Stimulated activated CD4-positive, alpha-beta T cell treated with anti-CD3 and anti-CD28 coated beads, TNF-alpha, amount 100 ng/mL, for 24 hours (primary cell): Measurements from ENCODE around the gene ZNF280B.
"Not testable (repeated sequence)": the region's sequence is repeated elsewhere in the genome, so short reads cannot be mapped to it uniquely, and the experiment has no call there.

Experiments
- DNase-seq, 3 experiments: peaks; one replicate each; pipeline ENCODE4 v3.0.0-alpha.2; 2020; ENCODE audit warnings: low read depth in 3 of 3

The ZNF280B gene

DNA sequence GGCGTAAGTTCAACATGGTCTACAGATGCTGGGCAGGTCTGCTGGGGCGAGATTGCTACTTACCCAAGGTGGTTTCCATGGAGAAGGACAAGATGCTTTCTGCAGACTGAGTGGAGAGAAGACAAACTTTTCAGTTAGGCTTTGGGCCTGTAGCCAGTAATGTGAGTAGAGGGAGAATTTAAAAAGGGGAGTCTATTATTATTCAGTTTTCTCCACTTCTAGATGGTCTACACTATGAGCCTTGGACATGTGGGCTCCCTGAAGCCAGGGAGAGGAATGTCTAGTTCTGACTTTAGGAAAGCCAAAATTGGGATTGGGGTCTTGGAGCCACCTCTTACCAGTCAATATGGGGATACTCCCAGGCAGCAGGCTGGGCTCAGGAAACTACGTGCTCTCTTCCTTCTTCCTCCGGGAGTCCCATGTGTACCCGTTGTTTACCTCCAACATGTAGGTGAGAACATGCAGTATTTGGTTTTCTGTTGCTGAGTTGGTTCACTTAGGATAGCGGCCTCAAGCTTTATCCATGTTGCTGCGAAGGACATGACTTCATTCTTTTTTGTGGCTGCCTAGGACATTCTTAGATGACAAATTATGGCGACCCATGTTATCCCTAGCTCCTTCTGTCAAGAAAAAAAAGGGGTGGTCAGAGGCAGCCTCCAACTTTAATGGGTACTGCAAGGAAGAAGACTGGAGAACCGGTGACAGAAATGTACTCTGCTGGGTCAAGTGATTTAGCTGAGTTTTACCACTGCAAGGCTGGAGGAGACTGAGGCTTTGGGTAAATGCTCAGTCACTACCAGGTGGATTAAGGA lies 26.3 kb upstream of the ZNF280B start:
- DNase-seq: no peak

- no peak for DNase-seq
These were observed 25.3 kb upstream of the ZNF280B start for GRCh38 chr22:22533863-22534262.

- no peak for DNase-seq
These were observed 24.9 kb upstream of the ZNF280B start for GRCh38 chr22:22533417-22533816.

- not testable (repeated sequence) for DNase-seq
These were observed 24.1 kb upstream of the ZNF280B start for GRCh38 chr22:22532547-22533071.

DNA sequence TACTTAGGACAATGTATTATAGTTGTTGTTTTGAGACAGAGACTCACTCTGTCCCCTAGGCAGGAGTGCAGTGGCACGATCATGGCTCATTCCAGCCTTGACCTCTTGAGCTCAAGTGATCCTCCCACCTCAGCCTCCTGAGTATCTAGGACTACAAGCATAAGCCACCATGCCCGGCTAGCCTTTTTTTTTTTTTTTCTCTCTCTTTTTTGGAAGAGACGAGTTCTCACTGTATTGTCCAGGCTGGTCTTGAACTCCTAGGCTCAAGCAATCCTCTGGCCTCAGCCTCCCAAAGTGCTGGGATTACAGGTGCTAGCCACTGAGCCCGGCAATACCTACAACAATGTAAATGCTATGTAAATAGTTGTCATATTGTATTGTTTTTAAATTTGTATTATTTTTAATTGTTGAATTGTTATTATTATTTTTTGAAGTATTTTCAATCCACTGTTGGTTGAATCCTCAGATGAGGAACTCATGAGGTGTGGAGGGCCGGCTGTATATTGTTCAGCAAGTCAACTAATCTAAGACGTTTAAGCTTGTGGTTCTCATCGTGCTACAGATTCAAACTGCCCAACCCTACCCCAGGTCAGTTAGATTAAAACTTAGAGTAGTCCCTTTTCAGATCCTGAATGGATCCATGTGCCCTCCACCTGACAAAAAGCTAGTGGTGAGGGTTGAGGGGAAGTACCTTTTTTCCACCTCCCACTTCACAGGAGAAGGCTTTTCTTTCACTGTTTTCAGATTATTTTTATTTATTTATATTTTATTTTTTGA lies 23.4 kb upstream of the ZNF280B start:
- DNase-seq: no peak

- no peak for DNase-seq
These were observed 20.2 kb upstream of the ZNF280B start for GRCh38 chr22:22528780-22529179.

DNA sequence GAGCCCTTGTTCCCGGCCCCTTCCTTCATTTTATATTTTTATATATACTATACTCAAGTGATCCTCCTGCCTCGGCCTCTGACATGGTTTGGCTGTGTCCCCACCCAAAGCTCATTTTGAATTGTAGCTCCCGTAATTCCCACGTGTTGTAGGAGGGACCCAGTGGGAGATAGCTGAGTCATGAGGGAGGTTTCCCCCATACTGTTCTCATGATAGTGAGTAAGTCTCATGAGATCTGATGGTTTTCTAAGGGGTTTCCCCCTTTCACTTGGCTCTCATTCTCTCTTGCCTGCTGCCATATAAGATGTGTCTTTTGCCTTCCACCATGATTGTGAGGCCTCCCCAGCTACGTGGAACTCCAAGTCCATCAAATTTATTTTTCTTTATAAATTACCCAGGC lies 18.8 kb upstream of the ZNF280B start:
- DNase-seq: no peak

DNA sequence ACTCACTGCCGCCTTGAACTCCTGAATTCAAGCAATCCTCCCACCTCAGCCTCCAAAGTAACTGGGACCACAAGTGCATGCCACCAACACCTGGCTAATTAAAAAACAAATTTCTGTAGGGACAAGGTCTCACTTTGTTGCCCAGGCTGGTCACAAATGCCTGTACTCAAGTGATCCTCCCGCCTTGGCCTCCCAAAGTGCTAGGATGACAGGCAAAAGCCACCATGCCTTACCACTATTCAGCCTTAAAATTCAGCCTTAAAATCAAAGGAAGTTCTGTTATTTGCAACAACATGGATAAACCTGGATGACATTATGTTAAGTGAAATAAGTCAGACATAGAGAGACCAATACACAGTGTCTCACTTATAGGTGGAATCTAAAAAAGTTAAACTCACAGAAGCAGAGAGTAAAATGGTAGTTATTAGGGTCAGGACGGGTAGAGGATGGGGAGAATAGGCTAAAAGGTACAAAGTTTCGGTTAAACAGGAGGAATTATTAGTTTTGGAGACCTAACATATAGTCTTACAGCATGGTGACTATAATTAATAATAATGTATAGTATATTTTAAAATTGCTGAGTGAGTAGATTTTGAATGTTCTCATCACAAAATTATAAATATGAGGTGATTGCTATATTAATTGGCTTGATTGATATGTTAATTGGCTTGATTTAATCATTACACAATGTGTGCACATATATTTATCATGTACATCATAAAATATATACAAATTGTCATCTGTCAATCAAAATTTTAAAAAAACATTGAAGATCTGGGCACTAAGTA lies 17.8 kb upstream of the ZNF280B start:
- no peak for DNase-seq

- DNase-seq: no peak
These were observed 15.0 kb upstream of the ZNF280B start for GRCh38 chr22:22523494-22523893.

DNA sequence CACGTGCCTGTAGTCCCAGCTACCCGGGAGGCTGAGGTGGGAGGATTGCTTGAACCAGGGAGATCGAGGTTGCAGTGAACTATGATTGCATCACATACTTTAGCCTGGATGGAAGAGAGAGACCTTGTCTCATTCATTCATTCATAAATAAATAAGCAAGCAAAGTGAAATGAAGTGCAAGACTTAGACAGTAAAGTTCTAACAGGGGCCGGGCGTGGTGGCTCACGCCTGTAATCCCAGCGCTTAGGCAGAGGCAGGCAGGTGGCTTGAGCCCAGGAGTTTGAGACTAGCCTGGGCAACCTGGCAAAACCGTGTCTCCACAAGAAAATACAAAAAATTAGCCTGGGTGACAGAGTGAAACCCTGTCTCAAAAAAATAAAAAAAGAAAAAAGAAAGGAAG lies 13.1 kb upstream of the ZNF280B start:
- DNase-seq: no peak

GRCh38 chr22:22520667-22521602 lies 12.4 kb upstream of the ZNF280B start:
- no peak for DNase-seq

DNA sequence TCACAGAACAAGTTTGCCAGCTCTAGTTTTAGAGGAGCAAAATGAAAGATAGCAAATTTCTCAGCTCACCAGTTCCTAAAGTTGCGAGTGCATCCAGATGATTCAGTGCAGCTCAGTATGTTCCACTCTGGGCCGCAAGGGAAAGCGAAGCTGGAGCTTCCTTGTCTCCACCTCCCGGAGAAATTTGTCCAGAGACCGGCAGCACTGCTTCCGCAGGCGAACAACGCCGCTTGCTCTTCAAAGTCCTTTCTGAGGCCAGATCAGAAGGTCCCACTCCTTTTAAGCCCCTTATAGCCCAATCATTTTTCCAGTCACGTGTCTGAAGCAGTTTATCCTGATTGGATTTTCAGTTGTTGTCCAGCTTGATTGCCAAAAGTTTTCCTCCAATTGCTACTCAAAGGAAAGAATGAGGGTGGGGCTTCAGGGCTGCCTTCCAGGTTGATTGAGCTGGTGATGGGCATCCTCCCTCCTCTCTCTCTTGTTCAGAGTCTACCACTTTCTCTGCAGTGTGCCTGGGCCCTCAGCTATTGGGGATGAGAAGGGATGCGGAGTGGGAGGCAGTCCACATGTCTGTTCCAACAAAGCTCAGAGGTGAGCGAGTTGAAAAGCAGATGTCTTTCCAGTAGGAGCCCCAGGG lies 11.6 kb upstream of the ZNF280B start, which contains the start of gene ZNF280A:
Gene ZNF280A, minus strand, starts transcription at position 251 of the 637 bp plus-strand sequence. CDS start 4,640 bp downstream, outside the sequence.
- DNase-seq: no peak

DNA sequence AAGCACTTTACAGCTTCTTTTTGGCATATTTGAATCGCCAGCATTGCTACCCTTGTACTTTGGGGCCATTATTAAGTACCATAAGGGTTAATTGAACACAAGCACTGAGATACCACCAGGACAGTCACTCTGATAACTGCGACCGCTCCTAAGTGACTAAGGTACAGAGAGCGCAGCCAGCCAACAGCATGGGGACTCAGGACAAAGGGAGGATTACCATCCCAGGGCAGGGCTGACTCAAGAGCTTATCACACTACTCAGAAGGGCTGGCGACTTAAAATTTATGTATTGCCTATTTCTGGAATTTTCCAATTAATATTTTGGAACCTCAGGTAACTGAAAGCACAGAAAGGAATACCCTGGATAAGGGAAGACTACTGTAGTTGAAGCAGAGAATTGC lies 11.0 kb upstream of the ZNF280B start:
- DNase-seq: no peak

DNA sequence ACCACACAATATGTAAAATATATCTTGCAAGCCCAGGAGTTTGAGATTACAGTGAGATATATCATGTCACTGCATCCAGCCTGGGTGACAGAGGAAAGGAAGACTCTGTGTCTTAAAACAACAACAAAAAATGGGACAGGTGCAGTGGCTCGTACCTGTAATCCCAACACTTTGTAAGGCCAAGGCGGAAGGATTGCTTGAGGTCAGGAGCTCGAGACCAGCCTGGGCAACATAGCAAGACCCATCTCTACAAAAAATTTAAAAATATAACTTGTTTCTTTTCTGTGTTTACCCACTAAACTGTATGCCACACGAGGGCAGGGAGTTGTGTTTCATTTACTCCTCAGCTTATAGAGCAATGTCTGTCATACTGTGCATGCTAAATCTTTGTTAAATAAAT lies 8.4 kb upstream of the ZNF280B start:
- DNase-seq: no peak

GRCh38 chr22:22515890-22516289 lies 7.3 kb upstream of the ZNF280B start:
- DNase-seq: no peak

- not testable (repeated sequence) for DNase-seq
These were observed 5.9 kb upstream of the ZNF280B start for GRCh38 chr22:22514431-22514830.

GRCh38 chr22:22513619-22514018 lies 5.1 kb upstream of the ZNF280B start:
- no peak for DNase-seq

DNA sequence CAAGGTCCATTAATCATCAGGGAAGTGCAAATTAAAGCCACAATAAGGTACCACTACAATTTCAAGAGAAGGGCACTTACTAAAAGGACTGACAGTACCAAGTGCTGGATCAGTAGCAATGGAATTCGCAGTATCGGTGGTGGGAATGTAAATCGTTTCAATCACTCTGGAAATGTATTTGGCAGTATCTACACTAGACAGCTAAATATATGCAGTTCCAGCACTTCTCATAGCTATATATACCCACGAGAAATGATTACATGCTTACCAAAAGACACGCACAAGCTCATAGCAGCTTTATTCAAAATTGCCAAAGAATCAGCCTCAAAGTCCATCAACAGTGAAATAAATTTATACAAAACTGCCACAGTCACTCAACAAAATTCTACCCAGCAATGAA lies 4.4 kb upstream of the ZNF280B start:
- DNase-seq: no peak

DNA sequence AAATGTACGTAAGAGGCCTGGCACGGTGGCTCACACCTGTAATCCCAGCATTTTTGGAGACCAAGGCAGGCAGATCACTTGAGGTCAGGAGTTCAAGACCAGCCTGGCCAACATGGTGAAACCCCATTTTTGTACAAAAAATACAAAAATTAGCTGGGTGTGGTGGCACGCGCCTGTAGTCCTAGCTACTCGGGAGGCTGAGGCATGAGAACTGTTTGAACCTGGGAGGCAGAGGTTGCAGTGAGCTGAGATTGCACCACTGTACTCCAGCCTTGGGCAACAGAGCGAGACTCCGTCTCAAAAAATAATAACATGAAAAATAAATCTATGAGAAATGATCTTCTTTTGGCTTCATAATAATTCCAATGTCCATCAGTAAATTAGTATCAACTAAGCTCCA lies 2.3 kb upstream of the ZNF280B start:
- not testable (repeated sequence) for DNase-seq

DNA sequence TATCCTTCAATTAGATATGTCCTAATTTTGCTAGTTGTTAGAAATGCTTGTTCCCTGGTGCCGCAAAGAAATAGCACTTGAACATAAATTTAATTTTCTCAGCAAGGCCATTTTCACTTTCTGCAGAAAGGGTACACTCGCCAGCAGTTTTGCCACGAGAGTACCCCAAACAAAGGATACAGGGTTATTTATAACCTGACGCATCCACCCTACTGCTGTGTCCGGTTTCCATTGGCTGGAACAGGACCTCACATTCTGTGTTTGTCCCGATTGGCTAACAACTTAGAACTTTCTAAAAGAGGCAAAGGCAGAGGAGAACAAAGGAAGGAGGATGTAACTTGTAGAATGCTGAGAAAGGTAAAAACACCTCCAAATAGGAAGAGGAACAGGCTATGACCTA lies 1.4 kb upstream of the ZNF280B start:
- DNase-seq: not testable (repeated sequence)
